ENCODE measurements around the gene OR2C3.

DNA sequence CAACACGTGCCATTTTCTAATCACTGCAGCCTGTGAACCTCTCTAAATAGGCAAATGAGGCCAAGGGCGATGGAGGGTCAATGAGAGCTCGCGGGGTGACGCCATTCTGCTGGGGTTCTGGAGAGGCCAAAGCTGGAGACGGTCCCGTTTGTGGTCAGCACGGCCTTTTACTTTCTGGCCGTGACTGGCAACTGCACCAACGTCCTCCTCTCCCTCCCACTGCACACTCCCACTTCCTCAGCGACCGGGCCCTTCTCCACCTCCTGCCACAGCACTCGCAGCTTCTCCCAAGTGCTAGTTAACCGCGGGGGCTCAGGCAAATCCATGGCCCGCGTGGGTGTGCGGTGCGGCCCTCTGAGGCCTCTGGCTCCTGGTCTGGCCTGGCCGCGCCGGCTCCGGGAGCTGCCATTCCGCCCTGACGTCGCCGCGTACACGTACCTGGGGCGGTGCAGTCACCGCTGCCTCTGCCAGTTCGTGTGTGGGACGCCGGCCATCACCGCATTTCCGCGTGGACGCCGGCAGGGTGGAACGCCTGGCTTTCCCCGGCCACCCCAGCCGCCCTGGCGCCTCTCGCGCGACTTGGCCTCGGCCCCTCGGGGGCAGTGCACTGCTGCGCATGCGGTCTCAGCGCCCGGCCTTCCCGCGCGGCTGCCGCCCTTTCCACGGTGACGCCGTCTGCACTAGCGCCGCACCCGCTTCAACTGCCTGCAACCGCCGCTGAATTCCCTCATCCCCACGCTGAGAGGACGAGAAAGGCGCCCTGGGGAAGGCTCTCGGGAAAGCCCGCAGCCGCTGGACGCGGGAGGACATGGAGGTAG, 18.2 kb downstream of the OR2C3 start:
- TF ChIP-seq, protein P1, sequence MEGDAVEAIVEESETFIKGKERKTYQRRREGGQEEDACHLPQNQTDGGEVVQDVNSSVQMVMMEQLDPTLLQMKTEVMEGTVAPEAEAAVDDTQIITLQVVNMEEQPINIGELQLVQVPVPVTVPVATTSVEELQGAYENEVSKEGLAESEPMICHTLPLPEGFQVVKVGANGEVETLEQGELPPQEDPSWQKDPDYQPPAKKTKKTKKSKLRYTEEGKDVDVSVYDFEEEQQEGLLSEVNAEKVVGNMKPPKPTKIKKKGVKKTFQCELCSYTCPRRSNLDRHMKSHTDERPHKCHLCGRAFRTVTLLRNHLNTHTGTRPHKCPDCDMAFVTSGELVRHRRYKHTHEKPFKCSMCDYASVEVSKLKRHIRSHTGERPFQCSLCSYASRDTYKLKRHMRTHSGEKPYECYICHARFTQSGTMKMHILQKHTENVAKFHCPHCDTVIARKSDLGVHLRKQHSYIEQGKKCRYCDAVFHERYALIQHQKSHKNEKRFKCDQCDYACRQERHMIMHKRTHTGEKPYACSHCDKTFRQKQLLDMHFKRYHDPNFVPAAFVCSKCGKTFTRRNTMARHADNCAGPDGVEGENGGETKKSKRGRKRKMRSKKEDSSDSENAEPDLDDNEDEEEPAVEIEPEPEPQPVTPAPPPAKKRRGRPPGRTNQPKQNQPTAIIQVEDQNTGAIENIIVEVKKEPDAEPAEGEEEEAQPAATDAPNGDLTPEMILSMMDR (IDR thresholded peaks at IDR 0.05; ENCODE audit: low read depth, low read length, poor library complexity, severe bottlenecking) = no peak
- TF ChIP-seq EZH2phosphoT487 (IDR thresholded peaks at IDR 0.05; ENCODE audit: borderline replicate concordance, low read length) = no peak
